Ascending aorta (tissue), 2 donors: ENCODE results near the gene KRT82. TPM values are rescaled to one million over a fixed set of nuclear protein-coding genes. Genes with fewer than 3 reads are reported as not detected.
"Not testable (repeated sequence)": the region's sequence is repeated elsewhere in the genome, so short reads cannot be mapped to it uniquely, and the experiment has no call there.

Source experiments
- DNase-seq, 2 donors: peaks; one replicate each; pipeline ENCODE4 v3.0.0-alpha.2; 2019; ENCODE audit warnings: low spot score in 2 of 2
- H3K27ac ChIP-seq, 2 donors: fragments of 200-600 bp; sonication (generic); one replicate each; pipeline ENCODE4 v1.5.1; 2016 to 2017; ENCODE audit warnings: mild to moderate bottlenecking in 1 of 2
- H3K27me3 ChIP-seq: fragments of 200-600 bp; sonication (generic); one replicate; pipeline ENCODE4 v1.5.1; 2017
- H3K36me3 ChIP-seq, 2 donors: fragments of 200-600 bp; sonication (generic); one replicate each; pipeline ENCODE4 v1.5.1; 2016
- H3K4me1 ChIP-seq, 2 donors: fragments of 200-600 bp; sonication (generic); one replicate each; pipeline ENCODE4 v1.5.1; 2016 to 2017; ENCODE audit warnings: mild to moderate bottlenecking in 1 of 2
- H3K4me3 ChIP-seq, 2 donors: fragments of 200-600 bp; sonication (generic); one replicate each; pipeline ENCODE4 v1.5.1; 2016 to 2017; ENCODE audit warnings: mild to moderate bottlenecking in 1 of 2
- H3K9me3 ChIP-seq, 2 donors: fragments of 200-600 bp; sonication (generic); one replicate each; pipeline ENCODE4 v1.5.1; 2016
- intact Hi-C: fragments of 100-400 bp; cut with DNase I; formaldehyde crosslinking; loops from one replicate; pipeline ENCODE4 v1.15.1; 2023
- total RNA-seq: library from RNA; depleted of rRNA; stranded (reverse); fragments of >200 nt; gene quantifications from one replicate; pipeline ENCODE4 v1.1.0, GENCODE V29; 2016
- TF ChIP-seq, protein P1 (sequence below), 3 experiments: fragments of 200-600 bp in 2 of 3; fragments of 450-650 bp in 1 of 3; sonication (generic) in 2 of 3; IDR thresholded peaks; one replicate each; pipeline ENCODE4 v1.5.1; 2016 to 2019; ENCODE audit warnings: antibody characterized with exemption in 3 of 3, mild to moderate bottlenecking in 1 of 3, moderate library complexity in 1 of 3

The KRT82 gene
- total RNA-seq: not detected

DNA sequence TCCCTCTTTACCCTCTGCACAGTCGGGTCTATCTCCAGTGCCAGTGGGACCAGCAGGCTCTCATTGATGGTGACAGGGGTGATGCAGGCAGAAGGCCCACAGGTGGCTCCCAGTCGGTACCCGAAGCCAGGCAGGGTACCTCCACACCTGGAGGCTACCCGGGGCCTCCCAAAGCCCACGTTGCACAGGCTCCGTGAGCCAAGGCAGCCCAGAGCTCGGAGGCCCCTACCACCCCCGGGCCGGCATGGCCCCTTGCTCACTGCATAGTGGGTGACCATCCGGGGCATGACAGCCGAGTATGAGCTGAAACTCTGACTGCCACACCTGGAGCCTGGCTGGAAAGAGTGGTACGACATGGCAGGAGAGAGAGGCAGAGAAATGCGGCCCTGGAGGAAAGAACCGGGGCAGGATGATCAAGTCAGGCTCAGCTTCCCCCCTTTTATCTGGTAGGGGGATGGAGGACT lies at the start of gene KRT82:
Gene KRT82 (minus strand): TSS at position 414 of the 464 bp plus-strand sequence. CDS start 58 bp downstream, at position 356.
- TF ChIP-seq, protein P1, sequence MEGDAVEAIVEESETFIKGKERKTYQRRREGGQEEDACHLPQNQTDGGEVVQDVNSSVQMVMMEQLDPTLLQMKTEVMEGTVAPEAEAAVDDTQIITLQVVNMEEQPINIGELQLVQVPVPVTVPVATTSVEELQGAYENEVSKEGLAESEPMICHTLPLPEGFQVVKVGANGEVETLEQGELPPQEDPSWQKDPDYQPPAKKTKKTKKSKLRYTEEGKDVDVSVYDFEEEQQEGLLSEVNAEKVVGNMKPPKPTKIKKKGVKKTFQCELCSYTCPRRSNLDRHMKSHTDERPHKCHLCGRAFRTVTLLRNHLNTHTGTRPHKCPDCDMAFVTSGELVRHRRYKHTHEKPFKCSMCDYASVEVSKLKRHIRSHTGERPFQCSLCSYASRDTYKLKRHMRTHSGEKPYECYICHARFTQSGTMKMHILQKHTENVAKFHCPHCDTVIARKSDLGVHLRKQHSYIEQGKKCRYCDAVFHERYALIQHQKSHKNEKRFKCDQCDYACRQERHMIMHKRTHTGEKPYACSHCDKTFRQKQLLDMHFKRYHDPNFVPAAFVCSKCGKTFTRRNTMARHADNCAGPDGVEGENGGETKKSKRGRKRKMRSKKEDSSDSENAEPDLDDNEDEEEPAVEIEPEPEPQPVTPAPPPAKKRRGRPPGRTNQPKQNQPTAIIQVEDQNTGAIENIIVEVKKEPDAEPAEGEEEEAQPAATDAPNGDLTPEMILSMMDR (IDR thresholded peaks at IDR 0.05): no peak
- Histone ChIP-seq H3K36me3 (no peaks in the 10 kb centered on the region), H3K27ac (no peak within 1 kb of the TSS), H3K4me3 (no peak within 1 kb of the TSS), H3K9me3 (no peaks in the 10 kb centered on the region), H3K4me1 (no peaks in the 10 kb centered on the region), H3K27me3 (no peaks in the 10 kb centered on the region)
- DNase-seq: no peak
- intact Hi-C loops: no loop called here

DNA sequence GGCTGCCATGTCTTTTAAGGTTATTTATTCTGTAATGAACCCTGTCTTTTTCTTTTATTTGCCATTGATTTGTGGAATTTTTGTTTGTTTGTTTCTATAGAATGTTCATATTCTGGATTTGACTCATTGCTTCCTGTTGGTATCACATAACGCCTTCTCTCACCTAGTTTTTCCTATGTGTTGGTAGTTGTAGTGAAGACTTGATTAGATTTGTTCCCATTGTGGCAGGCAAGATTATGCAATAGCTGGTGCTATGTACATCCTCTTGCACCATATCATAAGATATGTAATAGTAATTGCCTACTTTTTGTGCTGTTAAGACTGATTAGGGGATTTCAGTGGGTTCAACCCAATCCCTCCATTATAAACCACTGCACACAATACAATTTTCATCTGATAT lies 49.7 kb upstream of the KRT82 start:
- Histone ChIP-seq H3K27ac (no peak overlapping the region), H3K27me3 (no peaks in the 10 kb centered on the region), H3K36me3 (no peaks in the 10 kb centered on the region), H3K9me3 (no peaks in the 10 kb centered on the region), H3K4me1 (no peaks in the 10 kb centered on the region), H3K4me3 (no peak overlapping the region)
- no peak for DNase-seq
- intact Hi-C loops: no loop called here
- TF ChIP-seq, protein P1 (IDR thresholded peaks at IDR 0.05): no peak

DNA sequence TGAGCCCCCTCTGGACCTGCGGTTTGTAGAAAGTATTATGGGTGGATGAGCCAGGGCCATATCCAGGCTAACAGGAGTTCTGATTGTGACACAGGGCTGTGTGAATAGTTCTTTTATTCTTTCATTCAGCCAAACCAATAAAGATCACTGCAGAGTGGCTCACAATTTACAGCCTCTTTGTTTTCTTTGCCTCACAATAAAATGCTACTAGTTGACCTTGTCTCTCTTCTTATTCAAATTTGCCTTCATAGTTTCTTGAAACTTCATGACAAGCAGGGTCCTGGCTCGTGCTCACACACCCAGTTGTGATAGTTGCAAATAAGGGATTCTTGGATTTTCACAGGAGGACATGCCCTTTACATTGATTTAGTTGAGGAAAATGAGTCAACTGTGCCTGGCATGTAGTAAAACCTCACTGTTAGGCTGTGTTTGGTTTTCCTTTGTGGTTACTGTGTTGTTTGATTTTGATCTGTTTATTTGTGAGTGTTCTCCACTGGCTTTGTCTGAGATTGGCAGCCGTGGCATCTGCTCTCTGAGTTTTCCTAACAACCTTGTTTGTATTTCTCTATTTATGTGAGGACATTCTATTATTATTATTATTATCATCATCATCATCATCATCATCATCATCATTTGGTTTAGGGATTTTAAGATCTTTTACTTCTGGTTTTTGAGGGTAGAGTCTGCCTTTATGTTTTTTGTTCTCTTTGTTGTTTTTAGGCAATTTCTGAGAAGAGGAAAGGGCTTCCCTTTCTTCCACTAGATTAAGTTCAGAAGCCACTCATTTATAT lies 48.5 kb upstream of the KRT82 start:
- Histone ChIP-seq H3K4me1 (no peaks in the 10 kb centered on the region), H3K27ac (no peak overlapping the region), H3K9me3 (no peaks in the 10 kb centered on the region), H3K27me3 (no peaks in the 10 kb centered on the region), H3K4me3 (no peak overlapping the region), H3K36me3 (no peaks in the 10 kb centered on the region)
- no peak for DNase-seq
- intact Hi-C loops: no loop called here
- TF ChIP-seq, protein P1 (IDR thresholded peaks at IDR 0.05): no peak

DNA sequence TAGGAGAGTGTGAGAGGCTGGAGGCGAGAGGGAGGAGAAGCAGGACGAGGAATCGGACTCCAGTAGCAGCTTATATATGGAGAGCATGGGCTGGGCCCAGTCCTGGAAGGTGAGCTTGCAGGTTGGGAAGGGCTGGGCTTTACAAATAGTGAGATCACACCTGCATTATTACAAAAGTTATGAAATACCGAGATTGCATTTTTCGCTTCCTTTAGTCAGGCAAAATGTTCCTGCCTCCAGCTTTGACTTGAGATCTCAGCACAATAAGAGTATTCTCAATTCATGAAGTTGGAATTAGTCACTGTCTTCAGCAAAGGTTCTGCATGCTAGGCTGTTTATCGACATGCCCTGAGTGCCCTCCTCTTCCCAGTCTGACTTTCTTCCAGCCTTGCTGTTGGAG lies 46.0 kb upstream of the KRT82 start, which contains the start of gene KRT6B:
Gene KRT6B (minus strand): TSS at position 46 of the 400 bp plus-strand sequence. CDS start 68 bp downstream, outside the sequence.
- Histone ChIP-seq H3K27me3 (no peaks in the 10 kb centered on the region), H3K4me1 (no peaks in the 10 kb centered on the region), H3K27ac (no peak within 1 kb of the TSS), H3K4me3 (no peak within 1 kb of the TSS), H3K36me3 (no peaks in the 10 kb centered on the region), H3K9me3 (no peaks in the 10 kb centered on the region)
- TF ChIP-seq, protein P1 (IDR thresholded peaks at IDR 0.05): no peak
- intact Hi-C loops: no loop called here
- DNase-seq: no peak

DNA sequence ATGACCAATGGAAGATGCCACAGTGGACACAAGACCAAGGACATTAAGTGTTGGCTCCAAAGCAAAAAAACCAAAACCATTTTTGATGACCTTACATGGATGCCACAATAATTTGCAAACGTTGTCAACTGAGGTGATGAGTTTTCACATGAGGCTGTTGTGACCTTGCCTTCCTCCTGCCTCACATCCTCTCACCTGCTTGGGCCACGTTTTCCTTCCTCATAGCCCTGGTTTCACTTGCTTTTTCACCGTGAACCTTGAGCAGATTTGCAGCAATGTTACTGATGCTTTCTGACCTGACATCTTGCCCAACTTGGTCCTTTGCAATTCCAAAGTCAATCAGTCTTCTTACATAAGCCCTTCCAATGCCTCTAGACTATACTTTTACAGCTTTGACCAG lies 42.1 kb upstream of the KRT82 start:
- no peaks in the 10 kb centered on the region for H3K9me3 ChIP-seq
- no peak for DNase-seq
- no peaks in the 10 kb centered on the region for H3K27me3 ChIP-seq
- no peaks in the 10 kb centered on the region for H3K4me1 ChIP-seq
- intact Hi-C loops: no loop called here
- no peak overlapping the region for H3K27ac ChIP-seq
- no peak overlapping the region for H3K4me3 ChIP-seq
- H3K36me3 ChIP-seq: no peaks in the 10 kb centered on the region
- TF ChIP-seq, protein P1 (IDR thresholded peaks at IDR 0.05): no peak

DNA sequence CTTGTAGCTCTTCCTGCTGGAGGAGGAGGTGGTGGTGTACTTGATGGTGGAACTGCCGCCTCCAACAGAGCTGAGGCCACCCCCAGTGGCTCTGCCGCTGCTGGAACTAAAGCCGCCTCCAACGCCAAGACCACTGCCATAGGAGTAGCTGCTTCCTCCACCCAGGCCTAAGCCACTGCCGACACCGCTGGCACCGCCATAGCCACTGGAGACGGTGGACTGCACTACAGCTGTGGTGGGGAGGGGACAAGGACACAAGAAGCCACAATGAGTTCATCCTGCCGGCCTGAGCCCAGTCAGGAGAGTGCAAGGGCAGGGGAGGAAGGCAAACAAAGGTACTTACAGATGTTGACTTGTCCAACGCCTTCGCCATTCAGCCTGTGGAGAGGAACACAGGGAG lies 41.1 kb upstream of the KRT82 start:
- H3K4me3 ChIP-seq, H3K27ac ChIP-seq, H3K4me1 ChIP-seq, DNase-seq, intact Hi-C loops, H3K36me3 ChIP-seq, H3K27me3 ChIP-seq, H3K9me3 ChIP-seq: not testable (repeated sequence)
